IMR-90 (cell line): ENCODE measurements around the gene KIFAP3.

Experiments used
- ELK1 ChIP-seq: fragments of 150-350 bp; IDR thresholded peaks from 2 replicates; pipeline ENCODE4 v1.6.1; 2016; ENCODE audit warnings: low read depth, mild to moderate bottlenecking, low read length, moderate library complexity, borderline replicate concordance
- FOS ChIP-seq: fragments of 150-350 bp; IDR thresholded peaks from 2 replicates; pipeline ENCODE4 v1.6.1; 2016; ENCODE audit warnings: low read depth, low read length
- MAFK ChIP-seq: IDR thresholded peaks from 2 replicates; pipeline ENCODE4 v1.6.1; 2012; ENCODE audit warnings: low read depth, low read length, improper control_type of control experiment
- MXI1 ChIP-seq: IDR thresholded peaks from 2 replicates; pipeline ENCODE4 v1.6.1; 2012; ENCODE audit warnings: low read depth, mild to moderate bottlenecking, low read length, moderate library complexity, borderline replicate concordance
- POLR2A ChIP-seq: IDR thresholded peaks from 2 replicates; pipeline ENCODE4 v1.6.1; 2012; ENCODE audit warnings: mild to moderate bottlenecking, low read depth, low read length
- RAD21 ChIP-seq: IDR thresholded peaks from 2 replicates; pipeline ENCODE4 v1.6.1; 2012; ENCODE audit warnings: low read length, improper control_type of control experiment
- SMC3 ChIP-seq: fragments of 150-350 bp; IDR thresholded peaks from 2 replicates; pipeline ENCODE4 v1.6.1; 2016; ENCODE audit warnings: low read depth, mild to moderate bottlenecking, antibody characterized with exemption, low read length, moderate library complexity
- TF ChIP-seq, protein P1 (sequence below): conservative IDR thresholded peaks from 2 replicates; pipeline ENCODE4 v1.5.1; 2012; ENCODE audit warnings: mild to moderate bottlenecking, low read depth, low read length, improper control_type of control experiment

- no peak for TF ChIP-seq RAD21
- TF ChIP-seq, protein P1, sequence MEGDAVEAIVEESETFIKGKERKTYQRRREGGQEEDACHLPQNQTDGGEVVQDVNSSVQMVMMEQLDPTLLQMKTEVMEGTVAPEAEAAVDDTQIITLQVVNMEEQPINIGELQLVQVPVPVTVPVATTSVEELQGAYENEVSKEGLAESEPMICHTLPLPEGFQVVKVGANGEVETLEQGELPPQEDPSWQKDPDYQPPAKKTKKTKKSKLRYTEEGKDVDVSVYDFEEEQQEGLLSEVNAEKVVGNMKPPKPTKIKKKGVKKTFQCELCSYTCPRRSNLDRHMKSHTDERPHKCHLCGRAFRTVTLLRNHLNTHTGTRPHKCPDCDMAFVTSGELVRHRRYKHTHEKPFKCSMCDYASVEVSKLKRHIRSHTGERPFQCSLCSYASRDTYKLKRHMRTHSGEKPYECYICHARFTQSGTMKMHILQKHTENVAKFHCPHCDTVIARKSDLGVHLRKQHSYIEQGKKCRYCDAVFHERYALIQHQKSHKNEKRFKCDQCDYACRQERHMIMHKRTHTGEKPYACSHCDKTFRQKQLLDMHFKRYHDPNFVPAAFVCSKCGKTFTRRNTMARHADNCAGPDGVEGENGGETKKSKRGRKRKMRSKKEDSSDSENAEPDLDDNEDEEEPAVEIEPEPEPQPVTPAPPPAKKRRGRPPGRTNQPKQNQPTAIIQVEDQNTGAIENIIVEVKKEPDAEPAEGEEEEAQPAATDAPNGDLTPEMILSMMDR = no peak
- TF ChIP-seq POLR2A = no peak
- no peak for TF ChIP-seq MAFK
- no peak for TF ChIP-seq FOS
- TF ChIP-seq SMC3 = no peak
- TF ChIP-seq ELK1 = no peak
- TF ChIP-seq MXI1 = no peak
These were observed 132.3 kb downstream of the KIFAP3 start for GRCh38 chr1:169941982-169942830.
